MM.1S (cell line): Measurements from ENCODE around the gene TMEM179.

ENCODE experiments used
- DNase-seq: peaks from one replicate; pipeline ENCODE4 v3.0.0-alpha.2; 2015
- H2AFZ ChIP-seq: fragments of 300-600 bp; sonication (generic); 2 replicates; pipeline ENCODE4 v1.6.0; 2016; ENCODE audit warnings: antibody characterized with exemption, low read length
- H3F3A ChIP-seq: fragments of 300-600 bp; sonication (generic); 2 replicates; pipeline ENCODE4 v1.6.1; 2016; ENCODE audit warnings: mild to moderate bottlenecking, antibody characterized with exemption, low read length, moderate library complexity, mixed read lengths; ENCODE audit not compliant: insufficient read depth
- H3K27ac ChIP-seq: fragments of 300-600 bp; sonication (generic); 2 replicates; pipeline ENCODE4 v1.5.1; 2016; ENCODE audit warnings: mild to moderate bottlenecking, low read length
- H3K27me3 ChIP-seq: fragments of 300-600 bp; sonication (generic); replicated peaks from 2 replicates; pipeline ENCODE4 v1.6.0; 2016; ENCODE audit warnings: low read length; ENCODE audit not compliant: insufficient read depth
- H3K36me3 ChIP-seq: fragments of 300-600 bp; sonication (generic); replicated peaks from 2 replicates; pipeline ENCODE4 v1.6.1; 2016; ENCODE audit warnings: mild to moderate bottlenecking, low read length, mixed read lengths; ENCODE audit not compliant: insufficient read depth
- H3K4me1 ChIP-seq: fragments of 300-600 bp; sonication (generic); 2 replicates; pipeline ENCODE4 v1.6.1; 2016; ENCODE audit warnings: low read length, mixed read lengths
- H3K4me2 ChIP-seq: fragments of 300-600 bp; sonication (generic); 2 replicates; pipeline ENCODE4 v1.6.0; 2016; ENCODE audit warnings: low read depth, low read length
- H3K4me3 ChIP-seq: fragments of 300-600 bp; sonication (generic); 2 replicates; pipeline ENCODE4 v1.5.1; 2016; ENCODE audit warnings: low read length, mixed read lengths
- H3K79me2 ChIP-seq: fragments of 300-600 bp; sonication (generic); 2 replicates; pipeline ENCODE4 v1.6.1; 2016; ENCODE audit warnings: mixed run types, low read length, mixed read lengths
- H3K9ac ChIP-seq: fragments of 300-600 bp; sonication (generic); 2 replicates; pipeline ENCODE4 v1.6.1; 2016; ENCODE audit warnings: low read length, mixed read lengths
- H3K9me2 ChIP-seq: fragments of 300-600 bp; sonication (generic); replicated peaks from 2 replicates; pipeline ENCODE4 v1.6.1; 2016; ENCODE audit warnings: mild to moderate bottlenecking, low read length, mixed read lengths; ENCODE audit not compliant: insufficient read depth
- H3K9me3 ChIP-seq: fragments of 300-600 bp; sonication (generic); replicated peaks from 2 replicates; pipeline ENCODE4 v1.6.1; 2016; ENCODE audit warnings: mild to moderate bottlenecking, low read length, mixed read lengths; ENCODE audit not compliant: insufficient read depth
- H4K20me1 ChIP-seq: fragments of 300-600 bp; sonication (generic); 2 replicates; pipeline ENCODE4 v1.6.1; 2016; ENCODE audit warnings: mild to moderate bottlenecking, low read length, moderate library complexity, mixed read lengths; ENCODE audit not compliant: insufficient read depth
- CTCF ChIP-seq: fragments of 300-600 bp; sonication (generic); IDR thresholded peaks from 2 replicates; pipeline ENCODE4 v1.5.1; 2016; ENCODE audit warnings: antibody characterized with exemption, low read length, mixed read lengths
- EZH2 ChIP-seq: fragments of 300-600 bp; sonication (generic); optimal IDR thresholded peaks from 2 replicates; pipeline ENCODE3; 2017; ENCODE audit warnings: low read depth, mild to moderate bottlenecking, antibody characterized with exemption, low read length, mixed read lengths
- EZH2phosphoT487 ChIP-seq: fragments of 300-600 bp; sonication (generic); IDR thresholded peaks from 2 replicates; pipeline ENCODE4 v1.6.1; 2018; ENCODE audit warnings: antibody characterized with exemption, low read length

The TMEM179 gene

GRCh38 chr14:104574536-104574935, 30.0 kb downstream of the TMEM179 start:
- Histone ChIP-seq H3K36me3 (no peaks in the 10 kb centered on the region), H3K9me3 (no peaks in the 10 kb centered on the region), H3K4me1 (no peaks in the 10 kb centered on the region), H3K9ac (no peak overlapping the region), H3K79me2 (no peaks in the 10 kb centered on the region), H3F3A (no peaks in the 10 kb centered on the region), H3K4me3 (no peak overlapping the region), H2AFZ (no peak overlapping the region), H3K27me3 (peaks cover 26% of the 10 kb centered on the region), H4K20me1 (no peaks in the 10 kb centered on the region), H3K4me2 (no peak overlapping the region), H3K27ac (no peak overlapping the region), H3K9me2 (no peaks in the 10 kb centered on the region)
- TF ChIP-seq CTCF (no peak), EZH2phosphoT487 (no peak), EZH2 (no peak)
- no peak for DNase-seq

- Histone ChIP-seq H3K9me3 (no peaks in the 10 kb centered on the region), H3K27me3 (peaks cover 26% of the 10 kb centered on the region)
- DNase-seq = no peak
Observed at GRCh38 chr14:104573930-104574329, 30.6 kb downstream of the TMEM179 start.

GRCh38 chr14:104572668-104573067, 31.9 kb downstream of the TMEM179 start:
- Histone ChIP-seq H3K9me2 (no peaks in the 10 kb centered on the region), H3F3A (no peaks in the 10 kb centered on the region), H3K4me1 (no peaks in the 10 kb centered on the region), H3K9me3 (no peaks in the 10 kb centered on the region), H2AFZ (no peak overlapping the region), H4K20me1 (no peaks in the 10 kb centered on the region), H3K27ac (no peak overlapping the region), H3K27me3 (peaks cover 26% of the 10 kb centered on the region), H3K4me3 (no peak overlapping the region), H3K79me2 (no peaks in the 10 kb centered on the region), H3K9ac (no peak overlapping the region), H3K4me2 (no peak overlapping the region), H3K36me3 (no peaks in the 10 kb centered on the region)
- DNase-seq = no peak
- TF ChIP-seq EZH2 = no peak
- no peak for TF ChIP-seq EZH2phosphoT487
- TF ChIP-seq CTCF = no peak

More at GRCh38 chr14:104573930-104574329, 30.6 kb downstream of the TMEM179 start:
- no peak overlapping the region for H3K4me3 ChIP-seq
- H3K79me2 ChIP-seq = no peaks in the 10 kb centered on the region
- no peak overlapping the region for H3K27ac ChIP-seq
- H3K36me3 ChIP-seq = no peaks in the 10 kb centered on the region
- H3F3A ChIP-seq = no peaks in the 10 kb centered on the region
- no peak overlapping the region for H2AFZ ChIP-seq
- H4K20me1 ChIP-seq = no peaks in the 10 kb centered on the region
- no peak overlapping the region for H3K4me2 ChIP-seq
- TF ChIP-seq EZH2phosphoT487 = no peak
- no peak for TF ChIP-seq EZH2
- no peak for TF ChIP-seq CTCF
- H3K9ac ChIP-seq = no peak overlapping the region
- no peaks in the 10 kb centered on the region for H3K4me1 ChIP-seq
- no peaks in the 10 kb centered on the region for H3K9me2 ChIP-seq
